GM18870 (cell line): ENCODE measurements around the gene TRAPPC2B.

Source experiments
- ATAC-seq: cut with Tn5 transposase; IDR thresholded peaks from one replicate; pipeline ENCODE4 v1.9.1; 2021; ENCODE audit warnings: moderate library complexity; ENCODE audit not compliant: unreplicated experiment

TRAPPC2B gene

GRCh38 chr19:57362997-57363687 is at the start of gene TRAPPC2B, which contains the start of gene ZNF547:
Gene TRAPPC2B (plus strand): TSS chr19:57363551. CDS start chr19:57364834, 1,283 bp downstream.
Gene ZNF547 (plus strand): TSS chr19:57363551. CDS start chr19:57368556, 5,005 bp downstream.
- ATAC-seq = peak; percentile 89

- no peak for ATAC-seq
Observed at GRCh38 chr19:57314146-57314545, 49.2 kb upstream of the TRAPPC2B start.

- no peak for ATAC-seq
Observed at GRCh38 chr19:57317503-57317902, 45.8 kb upstream of the TRAPPC2B start.

- ATAC-seq = no peak
Observed at GRCh38 chr19:57319869-57320179, 43.5 kb upstream of the TRAPPC2B start.

- ATAC-seq = peak; percentile 88
Observed at GRCh38 chr19:57320180-57321084, 42.9 kb upstream of the TRAPPC2B start, which contains the start of gene ZNF543. Gene ZNF543 (plus strand): TSS chr19:57320472. CDS start chr19:57320854, 382 bp downstream.

GRCh38 chr19:57321116-57321515 is 42.2 kb upstream of the TRAPPC2B start:
- no peak for ATAC-seq

GRCh38 chr19:57321751-57322150 is 41.6 kb upstream of the TRAPPC2B start:
- no peak for ATAC-seq

GRCh38 chr19:57324992-57325391 is 38.4 kb upstream of the TRAPPC2B start:
- ATAC-seq = no peak

GRCh38 chr19:57327993-57328392 is 35.4 kb upstream of the TRAPPC2B start:
- ATAC-seq = no peak

GRCh38 chr19:57334191-57334590 is 29.2 kb upstream of the TRAPPC2B start:
- no peak for ATAC-seq

GRCh38 chr19:57338877-57339276 is 24.5 kb upstream of the TRAPPC2B start:
- ATAC-seq = no peak

- ATAC-seq = no peak
Observed at GRCh38 chr19:57342582-57342981, 20.8 kb upstream of the TRAPPC2B start.

GRCh38 chr19:57348136-57348535 is 15.2 kb upstream of the TRAPPC2B start:
- ATAC-seq = no peak

- ATAC-seq = peak; percentile 93
Observed at GRCh38 chr19:57350877-57351805, 12.2 kb upstream of the TRAPPC2B start, which contains the start of gene ZNF304. Gene ZNF304 (plus strand): TSS chr19:57351271. CDS start chr19:57351665, 394 bp downstream.

- no peak for ATAC-seq
Observed at GRCh38 chr19:57351867-57352266, 11.5 kb upstream of the TRAPPC2B start.

- ATAC-seq = no peak
Observed at GRCh38 chr19:57355916-57356315, 7.4 kb upstream of the TRAPPC2B start.

GRCh38 chr19:57357406-57357805 is 5.9 kb upstream of the TRAPPC2B start:
- ATAC-seq = no peak

- no peak for ATAC-seq
Observed at GRCh38 chr19:57359300-57359699, 4.1 kb upstream of the TRAPPC2B start.

GRCh38 chr19:57362419-57362818 is 932 bp upstream of the TRAPPC2B start:
- no peak for ATAC-seq

GRCh38 chr19:57363688-57364181 is 384 bp downstream of the TRAPPC2B start:
- no peak for ATAC-seq

GRCh38 chr19:57366776-57367175 is 3.4 kb downstream of the TRAPPC2B start:
- no peak for ATAC-seq
